ENCODE results near the gene PGS1.

Gene PGS1

DNA sequence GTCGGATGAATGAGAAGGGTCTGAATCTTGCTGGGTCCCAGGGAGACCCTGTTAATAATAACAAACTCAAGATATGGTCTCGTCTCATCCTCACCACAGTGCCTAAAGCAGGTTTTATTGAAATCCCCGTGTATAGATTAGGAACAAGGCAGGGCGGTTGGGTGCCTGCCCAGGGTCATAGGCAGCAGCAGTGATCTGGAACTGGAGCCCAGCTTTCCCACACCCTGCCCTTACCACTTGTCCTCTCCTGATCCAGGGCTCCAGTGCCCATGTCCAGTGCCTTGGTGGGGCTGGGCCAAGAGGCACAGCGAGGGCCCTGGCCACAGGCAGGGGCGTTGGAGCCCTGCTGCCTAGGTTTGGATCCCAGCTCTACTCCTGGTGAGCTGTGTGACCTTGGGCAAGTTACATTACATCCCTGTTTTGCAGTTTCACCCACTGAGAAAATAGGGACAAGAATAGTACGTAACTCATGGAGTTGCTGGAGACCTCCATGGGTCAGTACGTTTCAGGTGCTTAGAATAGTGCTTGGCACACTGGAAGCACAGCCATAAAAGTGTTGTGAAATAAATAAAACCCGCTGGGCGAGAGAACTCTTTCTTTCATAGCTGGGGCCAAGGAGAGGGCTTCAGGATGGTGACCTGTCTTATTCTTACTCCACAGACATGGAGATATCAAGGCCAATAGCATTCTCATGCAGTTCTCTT is 32.5 kb upstream of the PGS1 start:
- TF ChIP-seq, protein P1, sequence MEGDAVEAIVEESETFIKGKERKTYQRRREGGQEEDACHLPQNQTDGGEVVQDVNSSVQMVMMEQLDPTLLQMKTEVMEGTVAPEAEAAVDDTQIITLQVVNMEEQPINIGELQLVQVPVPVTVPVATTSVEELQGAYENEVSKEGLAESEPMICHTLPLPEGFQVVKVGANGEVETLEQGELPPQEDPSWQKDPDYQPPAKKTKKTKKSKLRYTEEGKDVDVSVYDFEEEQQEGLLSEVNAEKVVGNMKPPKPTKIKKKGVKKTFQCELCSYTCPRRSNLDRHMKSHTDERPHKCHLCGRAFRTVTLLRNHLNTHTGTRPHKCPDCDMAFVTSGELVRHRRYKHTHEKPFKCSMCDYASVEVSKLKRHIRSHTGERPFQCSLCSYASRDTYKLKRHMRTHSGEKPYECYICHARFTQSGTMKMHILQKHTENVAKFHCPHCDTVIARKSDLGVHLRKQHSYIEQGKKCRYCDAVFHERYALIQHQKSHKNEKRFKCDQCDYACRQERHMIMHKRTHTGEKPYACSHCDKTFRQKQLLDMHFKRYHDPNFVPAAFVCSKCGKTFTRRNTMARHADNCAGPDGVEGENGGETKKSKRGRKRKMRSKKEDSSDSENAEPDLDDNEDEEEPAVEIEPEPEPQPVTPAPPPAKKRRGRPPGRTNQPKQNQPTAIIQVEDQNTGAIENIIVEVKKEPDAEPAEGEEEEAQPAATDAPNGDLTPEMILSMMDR (IDR thresholded peaks at IDR 0.05): no peak
- no peaks in the 10 kb centered on the region for H3K36me3 Mint-ChIP-seq (ENCODE audit: low read depth)
- H3K4me1 Mint-ChIP-seq: peaks cover 39% of the 10 kb centered on the region
- no peak overlapping the region for H3K27ac Mint-ChIP-seq
- no peaks in the 10 kb centered on the region for H3K9me3 Mint-ChIP-seq
- DNase-seq: no peak
- H3K4me3 Mint-ChIP-seq: no peak overlapping the region
- H3K27me3 Mint-ChIP-seq (ENCODE audit: low read depth, poor library complexity): peaks cover 43% of the 10 kb centered on the region

DNA sequence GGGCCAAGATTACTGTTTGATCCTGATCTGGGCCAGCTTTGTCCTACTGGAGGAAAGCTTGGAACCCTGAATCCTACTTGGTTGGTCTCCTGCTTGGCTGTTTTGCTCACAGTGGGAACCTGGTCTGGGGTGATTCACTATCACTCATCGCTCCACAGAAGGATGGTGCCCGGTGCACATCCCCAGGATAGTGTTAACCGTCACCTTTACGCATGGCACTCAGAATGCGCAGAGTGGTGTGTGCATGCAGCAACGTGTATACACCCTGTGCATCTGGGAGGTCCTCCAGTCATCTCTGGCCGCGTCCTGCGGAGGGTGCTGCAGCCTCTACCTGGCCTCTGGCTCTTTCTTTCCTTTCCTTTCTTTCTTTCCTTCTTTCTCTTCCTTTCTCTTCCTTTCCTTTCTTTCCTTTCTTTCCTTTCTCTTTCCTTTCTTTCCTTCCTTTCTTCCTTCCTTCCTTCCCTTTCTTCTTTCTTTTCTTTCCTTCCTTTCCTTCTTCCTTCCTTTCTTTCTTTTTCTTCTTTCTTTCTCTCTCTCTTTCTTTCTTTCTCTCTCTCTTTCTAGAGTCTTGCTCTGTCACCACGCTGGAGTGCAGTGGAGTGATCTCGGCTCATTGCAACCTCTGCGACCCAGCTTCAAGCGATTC is 31.7 kb upstream of the PGS1 start:
- Mint-ChIP-seq H3K9me3 (no peaks in the 10 kb centered on the region), H3K27ac (peak overlapping the region; percentile 80), H3K4me3 (no peak overlapping the region), H3K36me3 (ENCODE audit: low read depth) (no peaks in the 10 kb centered on the region), H3K4me1 (peaks cover 46% of the 10 kb centered on the region), H3K27me3 (ENCODE audit: low read depth, poor library complexity) (peaks cover 39% of the 10 kb centered on the region)
- TF ChIP-seq, protein P1 (IDR thresholded peaks at IDR 0.05): no peak
- no peak for DNase-seq

DNA sequence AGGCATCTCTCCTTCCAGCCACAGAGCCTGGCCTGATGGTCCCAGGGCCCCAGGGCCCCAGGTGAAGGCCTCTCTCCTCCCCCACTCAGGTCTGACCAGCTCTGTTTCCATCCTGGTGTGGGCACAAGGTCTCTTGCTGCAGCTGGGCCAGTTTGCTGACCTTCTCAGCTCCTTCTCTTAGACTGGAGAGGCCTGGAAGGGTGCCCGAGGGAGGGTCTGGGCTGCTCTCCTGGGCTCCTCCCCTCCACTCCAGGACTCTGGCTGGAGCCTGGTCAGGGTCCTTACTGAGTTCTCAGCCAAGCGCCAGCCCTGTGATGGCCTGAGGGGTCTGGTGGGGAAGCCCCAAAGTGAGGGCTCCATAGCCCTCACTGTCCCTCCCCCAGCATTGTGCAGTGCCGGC is 31.0 kb upstream of the PGS1 start:
- no peak overlapping the region for H3K4me3 Mint-ChIP-seq
- DNase-seq: no peak
- peaks cover 37% of the 10 kb centered on the region for H3K27me3 Mint-ChIP-seq (ENCODE audit: low read depth, poor library complexity)
- no peaks in the 10 kb centered on the region for H3K9me3 Mint-ChIP-seq
- H3K27ac Mint-ChIP-seq: no peak overlapping the region
- H3K36me3 Mint-ChIP-seq (ENCODE audit: low read depth): no peaks in the 10 kb centered on the region
- TF ChIP-seq, protein P1 (IDR thresholded peaks at IDR 0.05): no peak
- peaks cover 52% of the 10 kb centered on the region for H3K4me1 Mint-ChIP-seq

DNA sequence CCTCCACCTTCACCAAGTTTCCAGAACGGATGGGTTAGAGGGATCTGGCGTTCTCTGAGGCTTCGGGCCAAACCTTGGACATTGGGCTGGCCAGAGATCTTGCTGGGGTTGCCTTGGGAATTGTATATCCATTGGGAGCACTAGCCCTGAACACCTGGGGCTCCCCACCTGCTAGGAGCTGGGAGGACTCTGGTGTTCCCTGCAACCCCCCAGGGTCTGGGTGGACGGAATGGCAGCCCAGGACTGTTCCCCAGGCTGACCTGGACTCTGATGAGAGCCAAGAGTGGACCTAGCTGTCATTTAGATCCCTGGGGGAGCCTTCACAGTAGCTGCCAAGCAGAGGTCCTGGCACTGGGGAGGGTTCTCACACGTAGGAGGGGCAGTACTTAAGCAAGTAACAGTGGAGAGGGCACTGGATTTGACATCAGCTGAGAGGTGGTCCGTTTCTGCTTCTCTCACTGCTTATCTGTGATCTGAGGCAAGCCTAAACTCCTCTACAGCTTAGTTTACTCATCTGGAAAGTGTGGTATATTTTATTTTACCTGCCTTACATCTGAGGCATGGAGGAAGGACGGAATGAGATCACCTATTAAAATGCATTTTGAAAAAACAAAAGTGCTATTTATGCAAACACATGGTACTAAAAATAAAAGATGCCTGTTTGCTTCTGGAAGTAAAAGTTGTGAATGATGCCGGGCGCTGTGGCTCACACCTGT is 30.2 kb upstream of the PGS1 start:
- no peak for DNase-seq

DNA sequence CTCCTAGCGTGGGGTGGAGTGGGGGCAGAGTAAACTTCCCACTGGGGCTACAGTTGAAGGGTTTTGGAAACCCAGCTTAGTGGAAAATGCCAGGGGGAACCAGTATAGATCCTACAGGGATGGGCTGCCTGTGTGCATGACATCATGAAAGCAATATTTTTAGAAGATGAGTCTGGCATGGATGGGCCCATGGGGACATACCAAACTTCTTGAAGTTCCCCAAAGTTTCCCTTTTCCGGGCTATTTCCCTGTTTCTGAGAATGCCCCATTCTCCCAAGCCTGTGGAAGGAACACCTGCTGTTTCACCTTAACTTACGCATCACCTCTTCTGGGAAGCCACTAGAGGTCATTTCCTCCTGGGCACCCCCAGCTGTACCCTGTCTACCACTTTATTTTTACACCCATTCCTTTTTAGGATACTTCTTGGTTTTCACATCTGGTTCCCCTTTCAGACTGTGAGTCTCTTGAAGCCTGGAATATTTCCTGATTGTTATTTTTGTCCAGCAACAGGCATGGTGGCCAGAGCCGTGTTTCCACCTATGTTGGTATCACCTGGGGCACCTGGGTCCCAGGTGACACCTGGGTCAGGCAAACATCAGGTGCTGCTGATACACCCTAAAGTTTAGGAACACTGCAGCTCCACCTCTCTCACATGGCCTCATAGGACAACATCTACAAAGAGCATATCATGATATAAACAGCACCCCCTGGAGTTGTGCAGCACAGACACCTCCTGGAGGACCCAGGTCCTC is 28.4 kb upstream of the PGS1 start:
- Mint-ChIP-seq H3K27me3 (ENCODE audit: low read depth, poor library complexity) (peaks cover 21% of the 10 kb centered on the region), H3K4me1 (peaks cover 57% of the 10 kb centered on the region), H3K36me3 (ENCODE audit: low read depth) (no peaks in the 10 kb centered on the region), H3K9me3 (no peaks in the 10 kb centered on the region), H3K27ac (no peak overlapping the region), H3K4me3 (no peak overlapping the region)
- no peak for DNase-seq
- TF ChIP-seq, protein P1 (IDR thresholded peaks at IDR 0.05): no peak

More for the DNA sequence above, 30.2 kb upstream of the PGS1 start:
- Mint-ChIP-seq H3K36me3 (ENCODE audit: low read depth) (no peaks in the 10 kb centered on the region), H3K27me3 (ENCODE audit: low read depth, poor library complexity) (peaks cover 29% of the 10 kb centered on the region), H3K27ac (no peak overlapping the region), H3K4me3 (no peak overlapping the region), H3K9me3 (no peaks in the 10 kb centered on the region), H3K4me1 (peaks cover 48% of the 10 kb centered on the region)
- TF ChIP-seq, protein P1 (IDR thresholded peaks at IDR 0.05): no peak
